ENCODE data around the gene PARG.

GRCh38 chr10:49817845-49818244 lies 124.0 kb downstream of the PARG start:
- TF ChIP-seq ZBTB33 (IDR thresholded peaks at IDR 0.05) (no peak), TAF1 (conservative IDR thresholded peaks at IDR 0.05) (no peak), REST (IDR thresholded peaks at IDR 0.05) (no peak), CTCF (IDR thresholded peaks at IDR 0.05; ENCODE audit: low read depth, low read length, missing input control) (no peak), SP1 (IDR thresholded peaks at IDR 0.05) (no peak), RAD21 (IDR thresholded peaks at IDR 0.05) (peak; percentile 22 to 49), EGR1 (IDR thresholded peaks at IDR 0.05; ENCODE audit: low read depth in 2 of 2) (no peak), HNF4A (conservative IDR thresholded peaks at IDR 0.05) (peak in 1 of 2 donors; percentile 32), JUND (IDR thresholded peaks at IDR 0.05) (no peak), RXRA (IDR thresholded peaks at IDR 0.05) (peak; percentile 22 to 43), FOXA1 (IDR thresholded peaks at IDR 0.05) (no peak), MAX (IDR thresholded peaks at IDR 0.05) (no peak)
